ENCODE results near the gene ZIC4. TPM values are rescaled to one million over a fixed set of nuclear protein-coding genes. Genes with fewer than 3 reads are reported as not detected.

ZIC4 gene
- total and polyA plus RNA-seq, 2 experiments from 2014 or later, result 0.17 TPM; not detected in 1

DNA sequence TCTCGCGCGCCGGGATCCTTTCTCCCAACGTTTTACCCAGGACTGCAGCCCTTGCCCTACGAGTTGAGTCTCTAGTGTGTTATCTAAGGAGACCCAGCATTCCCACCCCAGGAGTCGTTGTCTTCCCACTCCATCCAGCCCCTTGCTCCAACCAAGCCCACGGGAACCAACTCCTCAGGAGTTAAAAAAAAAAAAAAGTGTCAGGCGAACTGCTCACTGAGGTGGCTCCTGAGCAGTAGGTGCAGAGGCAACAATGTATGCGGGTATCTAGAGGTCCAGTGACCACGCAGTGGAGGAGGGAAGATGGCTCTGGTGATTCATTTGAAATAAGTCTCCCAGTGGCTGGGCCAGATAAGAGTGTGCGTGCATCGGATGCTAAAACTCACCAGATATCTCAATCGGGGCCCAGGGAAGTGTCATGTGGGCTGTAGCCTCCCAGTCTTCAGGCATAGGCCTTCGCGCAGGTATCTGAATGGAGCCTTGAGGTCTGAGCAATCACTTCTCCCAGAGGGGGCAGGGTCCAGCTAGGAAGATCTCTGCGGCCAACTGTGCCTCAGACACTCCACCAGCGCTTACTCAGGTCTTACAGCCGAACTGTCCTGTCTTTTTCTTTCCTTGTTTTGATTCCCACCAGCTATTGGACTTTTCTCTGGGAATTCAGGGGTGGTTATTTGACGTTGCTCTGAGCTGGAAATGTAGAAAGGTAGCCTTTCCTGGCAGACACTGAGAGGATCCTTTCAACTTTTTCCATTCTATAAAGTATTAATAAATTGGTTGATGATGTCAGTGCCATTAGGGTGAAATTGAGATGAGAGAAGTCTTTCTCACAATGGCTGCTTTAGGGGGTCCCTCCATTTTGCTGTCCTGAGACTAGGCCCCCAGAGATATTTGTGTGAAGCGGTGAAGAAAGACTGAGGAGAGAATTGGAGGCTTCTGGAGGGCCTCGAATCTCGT is 21.0 kb downstream of the ZIC4 start:
- Histone ChIP-seq H3K4me1 (ENCODE audit: insufficient read depth) (no peaks in the 10 kb centered on the region), H3K4me2 (no peak overlapping the region), H3K79me2 (no peaks in the 10 kb centered on the region), H3K27ac (no peak overlapping the region), H3K27me3 (peaks cover 99% of the 10 kb centered on the region), H3K36me3 (replicated peaks; ENCODE audit: insufficient read depth, low read depth) (no peaks in the 10 kb centered on the region), H3K9me3 (ENCODE audit: low read depth) (no peaks in the 10 kb centered on the region), H3K9me2 (replicated peaks; ENCODE audit: insufficient read depth) (no peaks in the 10 kb centered on the region), H4K20me1 (ENCODE audit: insufficient read depth, poor library complexity, severe bottlenecking) (no peaks in the 10 kb centered on the region), H3K4me3 (no peak overlapping the region), H2AFZ (no peak overlapping the region)
- WGBS (ENCODE audit: low lambda C conversion rate, missing lambda C conversion rate), result 23% methylated on average over 23 of the region's 23 CpGs
- TF ChIP-seq CTCF (IDR thresholded peaks at IDR 0.05; ENCODE audit: poor library complexity) (no peak), EZH2 (IDR thresholded peaks at IDR 0.05; ENCODE audit: borderline replicate concordance) (peak; percentile 50)
- no peak for DNase-seq (ENCODE audit: low spot score)

GRCh38 chr3:147384210-147385058 is 21.9 kb downstream of the ZIC4 start:
- Histone ChIP-seq H2AFZ (no peak overlapping the region), H3K4me1 (ENCODE audit: insufficient read depth) (no peaks in the 10 kb centered on the region), H3K9me3 (ENCODE audit: low read depth) (no peaks in the 10 kb centered on the region), H4K20me1 (ENCODE audit: insufficient read depth, poor library complexity, severe bottlenecking) (no peaks in the 10 kb centered on the region), H3K36me3 (replicated peaks; ENCODE audit: insufficient read depth, low read depth) (no peaks in the 10 kb centered on the region), H3K9me2 (replicated peaks; ENCODE audit: insufficient read depth) (no peaks in the 10 kb centered on the region), H3K27me3 (peaks cover 99% of the 10 kb centered on the region), H3K79me2 (no peaks in the 10 kb centered on the region), H3K4me2 (no peak overlapping the region), H3K4me3 (no peak overlapping the region), H3K27ac (no peak overlapping the region)
- DNase-seq (ENCODE audit: low spot score), result no peak
- TF ChIP-seq EZH2phosphoT487 (IDR thresholded peaks at IDR 0.05; ENCODE audit: low read depth, severe bottlenecking, unreplicated experiment), result no peak
- no peak for TF ChIP-seq CTCF (IDR thresholded peaks at IDR 0.05; ENCODE audit: poor library complexity)
- no peak for TF ChIP-seq EZH2 (IDR thresholded peaks at IDR 0.05; ENCODE audit: borderline replicate concordance)
- 16% methylated on average over 27 of the region's 27 CpGs for WGBS (ENCODE audit: low lambda C conversion rate, missing lambda C conversion rate)

- Histone ChIP-seq H3K4me1 (ENCODE audit: insufficient read depth) (no peaks in the 10 kb centered on the region), H2AFZ (no peak overlapping the region), H3K27me3 (peaks cover 99% of the 10 kb centered on the region), H3K4me2 (no peak overlapping the region), H4K20me1 (ENCODE audit: insufficient read depth, poor library complexity, severe bottlenecking) (no peaks in the 10 kb centered on the region), H3K4me3 (no peak overlapping the region), H3K27ac (no peak overlapping the region), H3K79me2 (no peaks in the 10 kb centered on the region), H3K9me2 (replicated peaks; ENCODE audit: insufficient read depth) (no peaks in the 10 kb centered on the region), H3K36me3 (replicated peaks; ENCODE audit: insufficient read depth, low read depth) (no peaks in the 10 kb centered on the region), H3K9me3 (ENCODE audit: low read depth) (no peaks in the 10 kb centered on the region)
- no peak for DNase-seq (ENCODE audit: low spot score)
- 5% methylated on average over 6 of the region's 6 CpGs for WGBS (ENCODE audit: low lambda C conversion rate, missing lambda C conversion rate)
- TF ChIP-seq CTCF (IDR thresholded peaks at IDR 0.05; ENCODE audit: poor library complexity), result no peak
- peak; percentile 28 for TF ChIP-seq EZH2 (IDR thresholded peaks at IDR 0.05; ENCODE audit: borderline replicate concordance)
- TF ChIP-seq EZH2phosphoT487 (IDR thresholded peaks at IDR 0.05; ENCODE audit: low read depth, severe bottlenecking, unreplicated experiment), result no peak
Measured at GRCh38 chr3:147383617-147384016, 22.7 kb downstream of the ZIC4 start.
